A673 (cell line): ENCODE data around the gene HSDL1. TPM values are rescaled to one million over a fixed set of nuclear protein-coding genes. Genes with fewer than 3 reads are reported as not detected.
A peak's percentile ranks its signal among the peaks of the same experiment; 100 is the strongest.
"Not testable (repeated sequence)": the region's sequence is repeated elsewhere in the genome, so short reads cannot be mapped to it uniquely, and the experiment has no call there.

ENCODE experiments used
- BruUV-seq: library from RNA; stranded (reverse); fragments of 400-500 nt; replicated peaks from 2 replicates; lab custom pipeline; 2021; lab: Mats Ljungman, UMichigan
- CTCF ChIA-PET: fragments of 300-600 bp; sonication (Branson Sonifier 250); formaldehyde crosslinking; loops from one replicate; lab custom pipeline; 2022; ENCODE audit warnings: antibody characterized with exemption; lab: Charles Lee
- POLR2A ChIA-PET: fragments of 300-600 bp; sonication (Branson Sonifier 250); formaldehyde crosslinking; loops from one replicate; lab custom pipeline; 2022; ENCODE audit warnings: antibody characterized with exemption; ENCODE audit not compliant: low non-redundant PET; lab: Charles Lee
- DNase-seq: peaks from one replicate; pipeline ENCODE4 v3.0.0-alpha.2; 2015; ENCODE audit warnings: low spot score
- H3K27ac ChIP-seq: fragments of 200-600 bp; sonication (generic); 2 replicates; pipeline ENCODE4 v1.5.1; 2016; ENCODE audit warnings: mixed run types, low read depth, mild to moderate bottlenecking, mixed read lengths, antibody characterized with exemption, low read length; ENCODE audit not compliant: poor library complexity, severe bottlenecking
- H3K27me3 ChIP-seq: fragments of 200-600 bp; sonication (generic); replicated peaks from 2 replicates; pipeline ENCODE4 v1.6.1; 2017; ENCODE audit warnings: mixed run types, low read depth, mild to moderate bottlenecking, mixed read lengths, antibody characterized with exemption, low read length; ENCODE audit not compliant: insufficient read depth, poor library complexity
- H3K36me3 ChIP-seq: fragments of 200-600 bp; sonication (generic); 2 replicates; pipeline ENCODE4 v1.6.1; 2016; ENCODE audit warnings: mixed run types, mild to moderate bottlenecking, mixed read lengths, antibody characterized with exemption, low read length; ENCODE audit not compliant: insufficient read depth, poor library complexity, severe bottlenecking
- H3K4me1 ChIP-seq: fragments of 200-600 bp; sonication (generic); 2 replicates; pipeline ENCODE4 v1.6.1; 2017; ENCODE audit warnings: mixed run types, mild to moderate bottlenecking, mixed read lengths, antibody characterized with exemption, low read length; ENCODE audit not compliant: insufficient read depth, poor library complexity, severe bottlenecking
- H3K4me3 ChIP-seq: fragments of 200-600 bp; sonication (generic); 2 replicates; pipeline ENCODE4 v1.5.1; 2016; ENCODE audit warnings: low read depth, mixed run types, mild to moderate bottlenecking, mixed read lengths, low read length; ENCODE audit not compliant: poor library complexity, severe bottlenecking
- H3K9me3 ChIP-seq: fragments of 200-600 bp; sonication (generic); 2 replicates; pipeline ENCODE4 v1.6.1; 2016; ENCODE audit warnings: mixed run types, low read depth, mild to moderate bottlenecking, mixed read lengths, antibody characterized with exemption, low read length; ENCODE audit not compliant: poor library complexity, severe bottlenecking
- CTCF ChIP-seq: fragments of 300-800, 200-600 bp; sonication (generic); conservative IDR thresholded peaks from 2 replicates; pipeline ENCODE4 v1.5.1; 2017; ENCODE audit warnings: low read depth, mild to moderate bottlenecking, antibody characterized with exemption, low read length, moderate library complexity, mixed read lengths
- EZH2 ChIP-seq: fragments of 200-600 bp; sonication (generic); IDR thresholded peaks from 2 replicates; pipeline ENCODE4 v1.6.1; 2017; ENCODE audit warnings: borderline replicate concordance, low read depth, mild to moderate bottlenecking, mixed read lengths, antibody characterized with exemption, low read length; ENCODE audit not compliant: poor library complexity, severe bottlenecking
- intact Hi-C: fragments of 100-400 bp; cut with micrococcal nuclease; formaldehyde crosslinking; loops from one replicate; pipeline ENCODE4 v1.10.0; 2022; ENCODE audit not compliant: unreplicated experiment
- total RNA-seq: library from RNA; stranded (reverse); gene quantifications from 2 replicates; pipeline ENCODE4 v1.2.3, GENCODE V29; 2021

Gene HSDL1
- total RNA-seq, 1 experiment from 2014 or later: 45.6 TPM

DNA sequence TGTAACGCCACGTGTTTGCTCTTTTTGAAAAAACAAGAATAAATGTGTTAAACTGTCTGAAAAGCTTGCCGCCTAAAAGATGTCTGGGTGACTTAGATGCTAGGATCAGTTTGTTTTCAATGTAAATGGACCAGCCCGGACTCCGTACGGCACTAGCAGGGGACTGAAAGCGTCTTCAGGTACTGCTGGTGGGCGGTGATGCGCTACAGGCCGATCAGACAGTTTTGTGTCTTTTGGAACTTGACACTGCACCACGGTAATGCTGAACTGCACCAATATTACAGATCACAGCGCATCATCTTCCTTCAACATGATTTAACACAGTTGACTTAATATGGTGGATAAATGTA is 27.5 kb downstream of the HSDL1 start:
- DNase-seq: peak; percentile 26
- Histone ChIP-seq H3K27ac (peak overlapping the region; percentile 79), H3K4me3 (peak overlapping the region; percentile 91), H3K4me1 (peaks cover 7% of the 10 kb centered on the region), H3K9me3 (no peaks in the 10 kb centered on the region), H3K27me3 (no peaks in the 10 kb centered on the region), H3K36me3 (peaks cover 3% of the 10 kb centered on the region)
- CTCF ChIA-PET: interaction anchor here (1.0 kb wide), 1 partner anchor 34 kb away, joined by 3 read pairs; no protein-coding TSS in a partner anchor
- no TSS peak for BruUV-seq
- POLR2A ChIA-PET: interaction anchor here (0.5 kb wide), 1 partner anchor 112 kb away, joined by 3 read pairs; no protein-coding TSS in a partner anchor
- intact Hi-C loops: no loop called here
- no peak for TF ChIP-seq EZH2
- TF ChIP-seq CTCF: no peak

DNA sequence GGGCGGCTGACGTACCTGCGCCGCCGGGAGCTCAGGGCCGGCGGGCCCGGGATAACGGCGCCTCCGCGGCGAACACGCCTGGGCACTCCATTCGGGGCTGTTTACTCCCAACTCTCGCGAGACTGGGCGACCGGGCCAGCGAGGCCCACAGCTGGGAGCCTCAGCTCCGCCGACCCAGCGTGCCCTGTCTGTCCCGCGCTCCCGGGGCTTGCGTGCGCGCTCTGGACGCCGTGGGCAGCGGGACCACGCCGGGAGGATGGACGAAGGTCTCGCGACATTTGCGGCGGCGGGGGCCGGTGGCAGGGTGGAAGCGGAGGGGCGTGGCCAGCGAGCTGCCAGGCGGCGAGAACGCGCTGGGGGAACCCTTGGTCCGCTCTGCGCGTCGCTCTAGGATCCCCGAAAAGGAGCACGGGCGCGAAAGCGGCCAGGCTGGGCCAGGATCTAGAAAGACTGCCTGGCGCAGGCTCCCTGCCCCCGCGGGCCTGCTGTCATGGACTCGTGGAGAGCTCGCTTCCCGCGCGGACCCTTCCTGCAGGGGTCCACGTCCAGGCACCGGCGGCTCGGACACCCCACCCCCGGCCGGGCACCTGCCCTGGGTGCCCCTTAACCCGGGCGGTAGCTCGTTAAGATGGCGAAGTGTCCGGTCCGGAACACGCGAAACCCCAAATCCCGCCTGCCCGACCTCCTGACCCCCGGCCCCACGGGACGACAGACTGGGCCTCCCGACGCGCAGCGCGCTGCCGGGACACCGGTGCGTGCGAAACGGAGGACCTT is 28.1 kb downstream of the HSDL1 start, which contains the start of gene MBTPS1:
TSS of gene MBTPS1 (minus strand) at position 223 of the 774 bp plus-strand sequence. CDS start 15,159 bp downstream, outside the sequence.
- Histone ChIP-seq H3K36me3 (no peaks in the 10 kb centered on the region), H3K27ac (peak within 1 kb of the TSS; percentile 79), H3K4me3 (peak within 1 kb of the TSS; percentile 91), H3K4me1 (peaks cover 7% of the 10 kb centered on the region), H3K9me3 (no peaks in the 10 kb centered on the region), H3K27me3 (no peaks in the 10 kb centered on the region)
- TF ChIP-seq EZH2 (no peak), CTCF (no peak)
- POLR2A ChIA-PET: interaction anchor here (0.5 to 0.6 kb wide), 2 partner anchors 15 to 113 kb away, joined by 3 to 4 read pairs; no protein-coding TSS in a partner anchor
- intact Hi-C loops: no loop called here
- TSS peak; percentile 85 for BruUV-seq
- DNase-seq: peak; percentile 99
- CTCF ChIA-PET: interaction anchor here (0.6 to 1.0 kb wide), 3 partner anchors 15 to 34 kb away, joined by 3 read pairs; no protein-coding TSS in a partner anchor

DNA sequence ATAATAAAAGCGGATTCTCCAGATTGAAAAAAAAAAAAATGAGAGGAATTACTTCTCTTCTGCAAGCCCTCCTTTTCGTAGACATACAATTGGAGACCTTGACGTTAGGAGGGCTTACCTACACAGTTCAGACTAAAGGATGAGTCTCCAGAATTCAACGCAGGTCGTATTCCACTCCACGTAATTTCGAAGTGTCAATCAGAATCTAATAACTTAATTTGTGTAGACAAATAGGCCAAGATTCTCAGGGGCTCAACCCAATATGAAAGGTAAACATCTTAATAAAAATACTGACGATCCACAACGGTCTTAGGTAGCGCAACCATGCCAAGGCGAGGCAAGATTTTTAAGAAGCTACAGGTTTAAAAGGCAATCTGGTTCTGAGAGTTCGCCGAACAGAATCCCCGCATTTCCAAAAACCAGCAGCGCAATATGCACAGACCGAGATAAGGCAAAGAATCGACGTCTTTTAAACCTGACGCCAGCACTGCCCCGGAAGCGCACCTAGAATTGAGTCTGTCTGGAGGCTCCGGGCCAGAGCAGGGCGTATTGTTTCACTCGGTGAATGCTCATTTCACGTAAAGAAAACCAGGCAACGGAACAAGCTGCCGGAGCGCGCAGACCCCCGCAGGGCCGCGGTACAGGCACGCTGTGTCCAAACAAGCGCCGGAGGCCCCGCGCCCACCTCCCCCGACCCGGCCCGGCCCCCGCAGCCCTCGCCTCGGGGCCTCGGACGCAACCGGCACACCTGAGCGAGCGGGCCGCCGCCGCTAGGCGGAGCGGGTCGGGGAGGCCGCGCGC is 28.9 kb downstream of the HSDL1 start:
- H3K27ac ChIP-seq: peak overlapping the region; percentile 79
- no peaks in the 10 kb centered on the region for H3K27me3 ChIP-seq
- ChIA-PET POLR2A (interaction anchor here (0.6 kb wide), 1 partner anchor 15 kb away, joined by 4 read pairs; no protein-coding TSS in a partner anchor), CTCF (interaction anchor here (0.6 to 1.0 kb wide), 3 partner anchors 16 to 33 kb away, joined by 3 read pairs; no protein-coding TSS in a partner anchor)
- H3K4me3 ChIP-seq: peak overlapping the region; percentile 91
- H3K36me3 ChIP-seq: no peaks in the 10 kb centered on the region
- no peaks in the 10 kb centered on the region for H3K9me3 ChIP-seq
- TF ChIP-seq EZH2 (no peak), CTCF (no peak)
- no TSS peak for BruUV-seq
- peaks cover 7% of the 10 kb centered on the region for H3K4me1 ChIP-seq
- no peak for DNase-seq
- intact Hi-C loops: no loop called here

DNA sequence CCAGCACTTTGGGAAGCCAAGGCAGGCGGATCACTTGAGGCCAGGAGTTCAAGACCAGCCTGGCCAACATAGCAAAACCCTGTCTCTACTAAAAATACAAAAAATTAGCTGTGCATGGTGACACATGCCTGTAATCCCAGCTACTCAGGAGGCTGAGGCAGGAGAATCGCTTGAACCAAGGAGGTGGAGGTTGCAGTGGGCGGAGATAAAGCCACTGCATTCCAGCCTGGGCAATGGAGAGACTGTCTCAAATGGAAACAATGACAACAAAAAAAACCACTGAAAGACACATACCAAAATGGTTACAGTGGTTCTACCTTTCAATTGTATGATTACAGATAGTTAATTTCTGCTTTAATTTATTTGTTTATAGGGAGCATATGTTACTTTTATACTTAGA is 33.0 kb downstream of the HSDL1 start:
- H3K9me3 ChIP-seq, intact Hi-C loops, H3K27me3 ChIP-seq, DNase-seq, H3K36me3 ChIP-seq, H3K4me1 ChIP-seq, POLR2A ChIA-PET, H3K27ac ChIP-seq, H3K4me3 ChIP-seq, BruUV-seq: not testable (repeated sequence)
- CTCF ChIA-PET: interaction anchor here (0.6 to 0.7 kb wide), 2 partner anchors 627 to 1604 kb away, joined by 3 to 4 read pairs; no protein-coding TSS in a partner anchor
